Measurements from ENCODE around the gene TRIM26. TPM values are rescaled to one million over a fixed set of nuclear protein-coding genes. Genes with fewer than 3 reads are reported as not detected.

The TRIM26 gene
- total RNA-seq, 1 donor from 2014 or later: 20.6 TPM

DNA sequence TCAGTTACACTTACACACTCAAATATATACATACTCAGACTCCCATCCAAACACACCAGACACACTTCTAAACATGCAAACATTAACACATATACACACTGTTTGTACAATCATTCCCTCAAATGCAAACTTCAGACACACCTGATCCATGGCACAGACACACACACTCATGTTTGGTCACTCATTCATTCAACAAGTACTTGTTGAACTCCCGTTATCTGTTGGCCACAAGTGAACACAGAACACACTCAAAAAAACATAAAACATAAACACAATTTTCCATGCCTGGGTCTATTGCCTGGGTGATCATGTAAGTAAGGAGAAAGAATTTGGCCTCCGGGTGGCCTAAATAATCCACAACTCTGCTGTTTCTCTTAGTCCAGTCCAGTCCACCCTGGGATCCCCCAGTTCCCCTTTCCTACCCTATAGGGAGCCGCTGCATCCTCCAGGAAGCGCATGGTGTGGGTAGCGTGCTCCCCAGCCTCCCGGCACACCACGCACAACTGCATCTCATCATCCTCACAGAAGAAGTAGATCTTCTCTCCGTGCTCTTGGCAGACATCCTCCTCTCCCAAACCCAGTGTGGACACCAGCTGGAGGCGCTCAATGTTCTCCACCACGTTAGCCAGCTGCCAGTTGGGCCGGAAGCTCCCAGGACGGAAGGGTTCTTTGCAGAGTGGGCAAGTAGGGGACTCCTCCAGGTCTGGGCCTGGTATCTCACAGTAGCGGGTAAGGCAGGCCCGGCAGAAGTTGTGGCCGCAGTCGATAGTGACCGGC lies 53.0 kb downstream of the TRIM26 start:
- intact Hi-C loops (cut with DNase I): no loop called here
- DNase-seq (ENCODE audit: missing footprints) (no peak), ATAC-seq (no peak)

DNA sequence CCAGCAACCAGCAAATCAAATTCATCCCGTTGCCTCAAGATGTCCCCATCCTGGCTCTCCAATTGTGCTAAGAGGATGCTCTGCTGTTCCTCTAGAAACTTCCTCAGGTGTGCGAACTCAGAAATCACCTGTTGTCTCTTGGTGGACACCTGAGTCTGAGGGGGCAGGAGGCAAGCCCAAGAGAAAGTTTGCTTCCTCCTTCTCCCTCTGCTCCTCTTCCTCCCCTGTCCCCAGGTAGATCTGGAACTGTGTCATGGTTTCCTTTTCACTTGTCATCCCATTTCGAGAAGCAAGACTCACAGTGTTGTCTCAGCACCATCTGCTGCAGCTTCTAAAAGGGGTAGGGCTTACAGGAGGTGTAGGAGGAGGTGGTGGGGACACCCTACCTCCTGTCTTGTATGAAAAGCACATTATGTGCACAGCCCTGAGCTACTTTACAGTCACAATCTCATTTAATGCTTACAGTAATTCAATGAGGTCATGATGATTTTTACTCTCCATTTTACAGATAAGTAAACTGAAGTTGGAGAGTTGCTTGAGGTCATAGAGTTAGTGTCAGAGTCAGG lies 54.6 kb downstream of the TRIM26 start:
- ATAC-seq: no peak
- intact Hi-C loops (cut with DNase I): no loop called here
- DNase-seq (ENCODE audit: missing footprints): no peak

- no peak for ATAC-seq
- intact Hi-C loops (cut with DNase I): no loop called here
- DNase-seq (ENCODE audit: missing footprints): no peak
These were observed 55.2 kb downstream of the TRIM26 start for GRCh38 chr6:30157999-30158398.

GRCh38 chr6:30157581-30157980 lies 55.6 kb downstream of the TRIM26 start:
- no peak for ATAC-seq
- DNase-seq (ENCODE audit: missing footprints): no peak
- intact Hi-C loops (cut with DNase I): no loop called here

DNA sequence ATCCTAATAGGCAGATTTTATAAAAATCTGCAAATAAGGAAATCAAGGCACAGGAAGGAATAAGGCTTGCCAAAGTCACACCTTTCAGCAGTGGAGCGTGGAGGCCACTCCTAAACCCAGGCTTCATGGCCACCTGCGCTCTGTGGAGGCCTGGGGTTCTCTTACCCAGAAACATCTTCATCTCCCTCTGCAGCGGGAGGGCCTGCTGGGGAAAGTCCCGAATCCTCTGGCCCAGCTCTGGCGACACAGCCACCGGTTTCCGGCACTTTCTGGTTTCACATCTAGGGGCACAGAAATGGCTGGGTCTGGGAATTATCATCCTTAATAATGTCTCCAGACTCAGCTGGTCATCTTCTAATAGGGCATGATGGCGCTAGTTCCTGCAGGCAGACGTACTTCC lies 56.4 kb downstream of the TRIM26 start:
- no peak for ATAC-seq
- intact Hi-C loops (cut with DNase I): no loop called here

DNA sequence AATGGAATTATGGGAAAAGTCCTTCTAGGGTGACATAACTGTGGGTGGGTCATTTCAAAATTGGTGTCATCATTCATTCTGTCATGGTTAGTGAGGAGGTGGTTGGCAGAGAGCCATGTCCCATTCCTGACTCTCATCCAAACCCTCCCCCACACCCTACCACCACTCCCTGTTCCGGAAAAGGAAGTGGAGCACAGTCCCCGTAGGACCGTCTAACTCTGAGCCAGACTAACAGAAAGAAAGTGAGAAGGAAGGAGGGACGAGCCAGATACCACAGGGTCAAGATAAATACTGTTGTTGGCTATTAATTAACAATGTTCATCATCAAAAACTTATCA lies 57.0 kb downstream of the TRIM26 start:
- intact Hi-C loops (cut with DNase I): no loop called here
- no peak for DNase-seq (ENCODE audit: missing footprints)
- peak; percentile 72 for ATAC-seq

More for the DNA sequence above, 56.4 kb downstream of the TRIM26 start:
- DNase-seq (ENCODE audit: missing footprints): no peak

DNA sequence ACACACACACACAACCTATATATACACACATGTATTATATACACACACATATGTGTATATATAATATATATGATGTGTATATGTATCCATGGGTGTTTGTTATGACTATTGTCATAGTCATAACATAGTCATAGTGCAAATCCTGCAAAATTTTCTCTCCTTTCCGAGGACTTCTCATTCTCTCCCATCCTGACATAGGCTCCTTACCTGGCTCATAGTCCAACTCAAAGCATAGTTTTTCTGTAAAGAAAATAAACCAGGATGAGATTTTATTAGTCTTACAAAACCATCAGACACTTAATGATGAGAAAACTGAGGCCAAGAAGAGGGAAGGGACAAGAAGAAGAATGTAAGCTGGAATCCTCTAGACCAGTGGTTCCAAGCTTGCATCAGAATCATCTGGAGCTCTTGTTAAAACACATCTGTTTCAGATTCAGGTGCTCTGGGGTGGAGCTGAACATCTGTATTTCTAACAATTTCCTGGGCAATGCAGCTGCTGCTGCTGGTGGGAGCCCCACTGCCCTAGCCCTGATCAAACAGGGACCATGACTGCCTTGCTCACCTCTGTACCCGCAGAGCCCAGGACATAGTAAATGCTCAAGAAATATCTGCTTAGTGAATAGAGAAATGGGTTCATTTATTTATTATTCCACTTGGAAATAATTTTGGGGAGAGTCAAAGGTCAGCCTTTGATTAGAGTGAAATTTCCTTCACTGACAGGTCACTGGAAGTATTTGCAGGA lies 57.5 kb downstream of the TRIM26 start:
- DNase-seq (ENCODE audit: missing footprints) (no peak), ATAC-seq (no peak)
- intact Hi-C loops (cut with DNase I): no loop called here

GRCh38 chr6:30154709-30155519 lies 58.3 kb downstream of the TRIM26 start:
- intact Hi-C loops (cut with DNase I): no loop called here
- DNase-seq (ENCODE audit: missing footprints) (no peak), ATAC-seq (no peak)

GRCh38 chr6:30154061-30154460 lies 59.1 kb downstream of the TRIM26 start:
- DNase-seq (ENCODE audit: missing footprints) (no peak), ATAC-seq (no peak)
- intact Hi-C loops (cut with DNase I): no loop called here

DNA sequence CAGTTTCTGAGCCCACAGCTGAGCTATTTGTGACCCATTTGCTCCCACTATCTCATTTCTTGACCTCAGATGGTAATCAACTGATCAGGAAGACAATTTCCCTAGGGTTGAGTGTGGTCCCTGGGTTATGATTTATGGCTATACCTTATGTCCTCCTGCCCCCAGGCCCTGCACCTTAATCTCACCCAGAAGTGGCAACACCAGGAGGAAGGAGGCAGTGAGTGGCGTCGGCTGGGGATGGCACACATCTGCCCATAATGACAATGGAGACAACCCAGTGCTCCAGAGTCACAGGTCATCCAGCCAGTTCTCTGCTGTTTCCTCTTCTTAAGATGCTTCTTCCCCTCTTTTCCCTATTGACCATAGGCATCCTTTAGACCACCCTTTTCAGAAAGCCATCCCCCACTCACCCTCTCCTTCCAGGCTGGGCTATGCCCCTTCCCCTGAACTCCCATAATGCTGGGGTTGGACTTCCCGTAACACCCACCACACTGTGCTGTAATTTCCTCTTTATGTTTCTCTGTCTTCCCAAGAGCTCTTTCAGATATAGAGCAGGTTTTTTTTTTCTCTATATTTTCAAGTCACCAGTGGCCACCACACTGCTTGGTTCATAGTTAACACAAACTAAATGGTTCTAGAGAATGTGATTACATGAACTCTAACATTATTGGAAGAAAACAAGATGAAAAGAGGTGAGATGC lies 60.1 kb downstream of the TRIM26 start:
- DNase-seq (ENCODE audit: missing footprints) (no peak), ATAC-seq (no peak)
- intact Hi-C loops (cut with DNase I): no loop called here

DNA sequence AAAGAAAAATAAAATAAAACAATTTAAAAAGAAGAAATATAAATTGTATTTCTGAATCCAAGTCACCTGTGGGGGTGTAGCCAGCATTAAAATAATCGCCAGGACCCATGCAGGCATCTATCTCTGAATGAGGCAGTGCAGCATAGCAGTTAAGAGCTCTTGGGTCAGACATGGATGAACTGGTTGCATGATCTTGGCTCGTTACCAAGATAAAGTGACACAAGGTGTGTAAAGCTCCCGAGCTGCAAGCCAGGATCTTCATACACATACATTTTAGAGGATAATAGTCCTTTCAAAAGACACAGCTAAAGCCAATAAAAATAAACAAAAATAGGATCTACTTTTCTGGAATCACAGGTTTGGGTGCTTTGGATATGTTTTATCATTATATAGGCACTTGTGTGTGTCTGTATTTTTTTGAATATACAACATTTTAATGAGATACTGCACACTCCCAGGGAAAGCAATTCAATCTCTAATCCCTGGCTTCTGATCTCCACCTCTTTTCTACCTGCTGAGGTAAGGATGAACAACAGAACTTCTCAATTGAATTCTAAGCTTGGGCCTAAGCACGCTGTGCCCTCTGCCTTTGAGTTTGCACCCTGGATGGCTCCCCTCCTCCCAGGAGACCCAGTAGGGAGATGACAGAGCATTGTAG lies 61.1 kb downstream of the TRIM26 start:
- no peak for DNase-seq (ENCODE audit: missing footprints)
- intact Hi-C loops (cut with DNase I): no loop called here
- ATAC-seq: no peak

- intact Hi-C loops (cut with DNase I): no loop called here
- ATAC-seq: no peak
- no peak for DNase-seq (ENCODE audit: missing footprints)
These were observed 61.6 kb downstream of the TRIM26 start for GRCh38 chr6:30151580-30151979.

GRCh38 chr6:30150671-30151395 lies 62.4 kb downstream of the TRIM26 start:
- intact Hi-C loops (cut with DNase I): no loop called here
- ATAC-seq (no peak), DNase-seq (ENCODE audit: missing footprints) (no peak)

DNA sequence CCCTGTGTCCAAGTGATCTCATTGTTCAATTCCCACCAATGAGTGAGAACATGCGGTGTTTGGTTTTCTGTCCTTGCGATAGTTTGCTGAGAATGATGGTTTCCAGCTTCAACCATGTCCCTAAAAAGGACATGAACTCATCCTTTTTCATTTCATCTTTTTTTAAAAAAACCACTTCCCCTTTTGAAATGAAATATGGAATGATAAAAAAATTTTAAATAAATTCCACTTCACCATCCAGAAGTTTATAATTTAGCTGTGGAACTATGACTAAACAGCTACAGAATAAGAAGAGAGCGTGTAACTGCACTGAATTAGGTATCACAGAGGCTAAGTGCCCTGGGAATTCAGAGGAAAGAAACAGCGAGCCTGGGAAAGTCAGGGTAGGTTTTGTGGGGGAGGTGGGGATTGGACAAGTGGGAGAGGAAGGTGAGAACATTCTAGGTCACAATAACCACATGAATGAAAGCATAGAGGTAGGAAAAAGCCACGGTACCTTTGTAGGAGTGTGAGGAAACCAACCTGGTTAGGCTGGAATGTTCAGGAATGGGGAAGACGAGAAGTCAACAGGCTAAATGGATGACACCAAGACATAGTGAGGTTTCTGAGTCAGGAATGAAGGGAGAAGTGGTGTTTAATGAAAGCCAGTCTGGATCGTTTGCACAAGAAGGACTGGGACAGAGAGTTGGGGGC lies 63.2 kb downstream of the TRIM26 start:
- intact Hi-C loops (cut with DNase I): no loop called here
- no peak for DNase-seq (ENCODE audit: missing footprints)
- no peak for ATAC-seq

GRCh38 chr6:30149234-30149633 lies 64.0 kb downstream of the TRIM26 start:
- DNase-seq (ENCODE audit: missing footprints) (no peak), ATAC-seq (no peak)
- intact Hi-C loops (cut with DNase I): no loop called here

GRCh38 chr6:30147096-30147495 lies 66.1 kb downstream of the TRIM26 start:
- DNase-seq (ENCODE audit: missing footprints) (no peak), ATAC-seq (no peak)
- intact Hi-C loops (cut with DNase I): no loop called here

DNA sequence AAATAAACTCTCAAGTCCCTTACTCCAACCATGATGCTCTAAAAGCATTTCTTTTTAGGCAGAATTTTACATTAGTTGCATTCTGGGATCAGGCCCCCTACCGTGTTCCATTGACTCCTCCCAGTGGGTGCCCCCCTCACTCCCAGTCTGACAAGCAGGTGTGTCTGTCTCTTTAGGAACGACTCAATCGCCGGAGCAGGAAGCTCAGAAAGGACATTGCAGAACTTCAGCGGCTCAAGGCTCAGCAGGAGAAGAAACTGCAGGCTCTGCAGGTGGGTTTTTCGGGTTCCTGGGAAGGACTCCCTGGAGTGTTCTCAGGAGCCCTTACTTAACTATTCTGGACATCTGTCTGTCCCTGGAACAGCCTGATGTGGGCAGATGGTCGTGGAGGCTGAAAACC lies 67.4 kb downstream of the TRIM26 start:
- no peak for ATAC-seq
- intact Hi-C loops (cut with DNase I): no loop called here
- no peak for DNase-seq (ENCODE audit: missing footprints)

All from Right ventricle myocardium inferior (tissue), 1 donor.